ENCODE results near the gene RSPO4.

Gene RSPO4

GRCh38 chr20:940926-941325, 61.2 kb downstream of the RSPO4 start:
- DNase-seq, result no peak

GRCh38 chr20:939606-940005, 62.5 kb downstream of the RSPO4 start:
- DNase-seq, result no peak

- no peak for DNase-seq
Observed at GRCh38 chr20:934186-934840, 67.8 kb downstream of the RSPO4 start.

- no peak for DNase-seq
Observed at GRCh38 chr20:933029-933428, 69.1 kb downstream of the RSPO4 start.

GRCh38 chr20:931401-931800, 70.7 kb downstream of the RSPO4 start:
- DNase-seq, result no peak

GRCh38 chr20:926670-927069, 75.4 kb downstream of the RSPO4 start:
- no peak for DNase-seq

GRCh38 chr20:925516-925915, 76.6 kb downstream of the RSPO4 start:
- DNase-seq, result no peak

GRCh38 chr20:924639-925038, 77.5 kb downstream of the RSPO4 start:
- DNase-seq, result no peak

GRCh38 chr20:922781-923180, 79.3 kb downstream of the RSPO4 start:
- no peak for DNase-seq

GRCh38 chr20:921068-921467, 81.0 kb downstream of the RSPO4 start:
- no peak for DNase-seq

GRCh38 chr20:920311-920710, 81.8 kb downstream of the RSPO4 start:
- no peak for DNase-seq

- DNase-seq, result no peak
Observed at GRCh38 chr20:919491-919916, 82.6 kb downstream of the RSPO4 start.

- DNase-seq, result no peak
Observed at GRCh38 chr20:917416-917815, 84.7 kb downstream of the RSPO4 start.

GRCh38 chr20:916825-917224, 85.3 kb downstream of the RSPO4 start:
- no peak for DNase-seq

- no peak for DNase-seq
Observed at GRCh38 chr20:916125-916799, 85.8 kb downstream of the RSPO4 start, which contains the start of gene ANGPT4. ANGPT4 (minus strand) TSS chr20:916334; CDS start chr20:916214, 120 bp downstream.

- DNase-seq, result no peak
Observed at GRCh38 chr20:914727-915498, 87.2 kb downstream of the RSPO4 start.

- DNase-seq, result no peak
Observed at GRCh38 chr20:913306-913849, 88.7 kb downstream of the RSPO4 start.

- no peak for DNase-seq
Observed at GRCh38 chr20:911882-912600, 90.1 kb downstream of the RSPO4 start.

- DNase-seq, result no peak
Observed at GRCh38 chr20:910870-911770, 91.0 kb downstream of the RSPO4 start.

GRCh38 chr20:910132-910869, 91.8 kb downstream of the RSPO4 start:
- DNase-seq, result no peak

- no peak for DNase-seq
Observed at GRCh38 chr20:909641-910040, 92.5 kb downstream of the RSPO4 start.
